Brain microvascular endothelial cell (primary cell): ENCODE data around the gene SLCO6A1.

Source experiments
- DNase-seq: peaks from one replicate; pipeline ENCODE4 v3.0.0-alpha.2; 2020
- H3K27ac ChIP-seq: fragments of 250-450 bp; sonication (Bioruptor Pico); 2 replicates; pipeline ENCODE4 v1.5.1; 2020; ENCODE audit warnings: mild to moderate bottlenecking, moderate library complexity
- H3K27me3 ChIP-seq: fragments of 250-450 bp; sonication (Bioruptor Pico); replicated peaks from 2 replicates; pipeline ENCODE4 v1.5.1; 2020; ENCODE audit warnings: mild to moderate bottlenecking
- H3K36me3 ChIP-seq: fragments of 250-450 bp; sonication (Bioruptor Pico); replicated peaks from 2 replicates; pipeline ENCODE4 v1.5.1; 2020; ENCODE audit warnings: mild to moderate bottlenecking
- H3K4me3 ChIP-seq: 2 replicates; pipeline ENCODE4 v1.5.1; 2011; ENCODE audit warnings: low read depth, mild to moderate bottlenecking, control low read depth, low read length, moderate library complexity
- CTCF ChIP-seq: IDR thresholded peaks from 2 replicates; pipeline ENCODE4 v1.5.1; 2011; ENCODE audit warnings: low read depth, mild to moderate bottlenecking, moderate library complexity, low read length, control low read depth, inconsistent platforms; ENCODE audit errors: missing control alignments
- in situ Hi-C: cut with HindIII; loops from 2 replicates; pipeline ENCODE4 v1.10.0; 2017; ENCODE audit warnings: low sequenced_read_pairs, low pct_ligation_motif_present

Gene SLCO6A1

GRCh38 chr5:102498271-102499034 is at the start of gene SLCO6A1:
TSS of gene SLCO6A1 (minus strand) at chr5:102499001. CDS start at chr5:102498844, 157 bp downstream.
- no peak for DNase-seq
- Histone ChIP-seq H3K4me3 (no peak within 1 kb of the TSS), H3K27ac (no peak within 1 kb of the TSS), H3K27me3 (no peaks in the 10 kb centered on the region), H3K36me3 (no peaks in the 10 kb centered on the region)
- no peak for TF ChIP-seq CTCF
- in situ Hi-C loops: no loop called here

- H3K27me3 ChIP-seq: no peaks in the 10 kb centered on the region
- H3K4me3 ChIP-seq: no peak overlapping the region
- in situ Hi-C loops: no loop called here
- H3K27ac ChIP-seq: no peak overlapping the region
- TF ChIP-seq CTCF: no peak
- H3K36me3 ChIP-seq: no peaks in the 10 kb centered on the region
- no peak for DNase-seq
Observed at GRCh38 chr5:102547141-102548035, 48.6 kb upstream of the SLCO6A1 start.

GRCh38 chr5:102545175-102545574 is 46.4 kb upstream of the SLCO6A1 start:
- Histone ChIP-seq H3K27me3 (no peaks in the 10 kb centered on the region), H3K4me3 (no peak overlapping the region), H3K36me3 (no peaks in the 10 kb centered on the region), H3K27ac (no peak overlapping the region)
- TF ChIP-seq CTCF: peak; percentile 69
- peak; percentile 7 for DNase-seq
- in situ Hi-C loops: no loop called here

- Histone ChIP-seq H3K4me3 (no peak overlapping the region), H3K27me3 (no peaks in the 10 kb centered on the region), H3K36me3 (no peaks in the 10 kb centered on the region), H3K27ac (no peak overlapping the region)
- TF ChIP-seq CTCF: no peak
- no peak for DNase-seq
- in situ Hi-C loops: no loop called here
Observed at GRCh38 chr5:102542057-102542456, 43.3 kb upstream of the SLCO6A1 start.

GRCh38 chr5:102539996-102540728 is 41.4 kb upstream of the SLCO6A1 start:
- H3K36me3 ChIP-seq: no peaks in the 10 kb centered on the region
- no peaks in the 10 kb centered on the region for H3K27me3 ChIP-seq
- H3K4me3 ChIP-seq: no peak overlapping the region
- in situ Hi-C loops: no loop called here
- TF ChIP-seq CTCF: no peak
- no peak overlapping the region for H3K27ac ChIP-seq
- no peak for DNase-seq
